HCT116 (cell line): ENCODE measurements around the gene MAP9. TPM values are rescaled to one million over a fixed set of nuclear protein-coding genes. Genes with fewer than 3 reads are reported as not detected.
"Not testable (repeated sequence)": the region's sequence is repeated elsewhere in the genome, so short reads cannot be mapped to it uniquely, and the experiment has no call there.

Source experiments
- ATAC-seq: fragments of 200-7000 bp; cut with Tn5 transposase; 2 replicates; pipeline ENCODE4 v1.9.1; 2020; ENCODE audit warnings: mild to moderate bottlenecking, moderate library complexity
- Bru-seq: library from RNA; stranded (reverse); fragments of 400-500 nt; gene quantifications from one replicate; lab custom pipeline; 2021; lab: Mats Ljungman, UMichigan
- BruChase-seq, 2 experiments: library from RNA; stranded (reverse); fragments of 400-500 nt; gene quantifications; one replicate each; lab custom pipeline; 2021; lab: Mats Ljungman, UMichigan
- BruUV-seq: library from RNA; stranded (reverse); fragments of 400-500 nt; replicated peaks from 2 replicates; lab custom pipeline; 2021; lab: Mats Ljungman, UMichigan
- CTCF ChIA-PET: fragments of 300-600 bp; sonication (Branson Sonifier 250); formaldehyde crosslinking; loops from one replicate; lab custom pipeline; 2021; ENCODE audit warnings: antibody characterized with exemption; lab: Charles Lee
- POLR2A ChIA-PET: fragments of 300-600, 350-600 bp; sonication (Branson Sonifier 250); formaldehyde crosslinking; loops from one replicate; lab custom pipeline; 2021; ENCODE audit warnings: antibody characterized with exemption; lab: Charles Lee
- RAD21 ChIA-PET, 2 experiments: fragments of 300-600 bp; sonication (Branson Sonifier 250); formaldehyde crosslinking; loops; one replicate each; lab custom pipeline; 2023; ENCODE audit warnings: low total read pairs in 2 of 2; ENCODE audit not compliant: uncharacterized antibody in 2 of 2, unreplicated experiment in 2 of 2, low non-redundant PET in 1 of 2; lab: Charles Lee
- DNase-seq: peaks from one replicate; pipeline ENCODE4 v3.0.0-alpha.2; 2010; ENCODE audit warnings: low read depth, low spot score
- H2AFZ ChIP-seq: fragments of 200-600 bp; shearing (Covaris generic), sonication (generic); 2 replicates; pipeline ENCODE4 v1.6.1; 2017; ENCODE audit warnings: low read depth, mixed run types, mixed read lengths, antibody characterized with exemption, low read length; ENCODE audit not compliant: poor library complexity, severe bottlenecking
- H3K27ac ChIP-seq: 2 replicates; pipeline ENCODE4 v1.5.1; 2012; ENCODE audit warnings: low read depth, low read length
- H3K27me3 ChIP-seq: fragments of 200-600 bp; sonication (generic); 2 replicates; pipeline ENCODE4 v1.6.1; 2016; ENCODE audit warnings: mixed run types, low read length, mixed read lengths; ENCODE audit not compliant: insufficient read depth
- H3K36me3 ChIP-seq, 2 experiments: fragments of 200-500 bp in 1 of 2; fragments of 200-600 bp in 1 of 2; sonication (Bioruptor generic) in 1 of 2; sonication (generic) in 1 of 2; 2 replicates each; pipeline versions ENCODE4 v1.5.1 to v1.6.1; 2014 to 2016; ENCODE audit warnings: low read length in 2 of 2, inconsistent platforms in 1 of 2, mixed read lengths in 1 of 2, mixed run types in 1 of 2; ENCODE audit not compliant: insufficient read depth in 2 of 2, control insufficient read depth in 1 of 2
- H3K4me1 ChIP-seq, 2 experiments: fragments of 200-600 bp in 1 of 2; sonication (generic) in 1 of 2; 2 replicates each; pipeline versions ENCODE4 v1.5.1 to v1.6.1; 2012 to 2017; ENCODE audit warnings: low read length in 2 of 2, inconsistent platforms in 1 of 2, mild to moderate bottlenecking in 1 of 2, mixed read lengths in 1 of 2, mixed run types in 1 of 2, moderate library complexity in 1 of 2; ENCODE audit not compliant: insufficient read depth in 2 of 2, control insufficient read depth in 1 of 2
- H3K4me2 ChIP-seq: fragments of 200-600 bp; sonication (generic); 2 replicates; pipeline ENCODE4 v1.6.1; 2017; ENCODE audit warnings: mixed run types, low read length, mixed read lengths
- H3K4me3 ChIP-seq, 2 experiments: fragments of 200-600 bp in 1 of 2; sonication (generic) in 1 of 2; replicated peaks in 1 of 2; 2 replicates each; pipeline ENCODE4 v1.5.1; 2011 to 2016; ENCODE audit warnings: low read length in 2 of 2, control low read depth in 1 of 2, low read depth in 1 of 2, mild to moderate bottlenecking in 1 of 2, mixed read lengths in 1 of 2, mixed run types in 1 of 2
- H3K79me2 ChIP-seq: fragments of 200-600 bp; sonication (generic); 2 replicates; pipeline ENCODE4 v1.6.1; 2017; ENCODE audit warnings: mild to moderate bottlenecking, mixed run types, low read length, moderate library complexity, mixed read lengths; ENCODE audit not compliant: insufficient read depth
- H3K9ac ChIP-seq: fragments of 200-600 bp; sonication (generic); 2 replicates; pipeline ENCODE4 v1.6.1; 2016; ENCODE audit warnings: low read length, mixed read lengths
- H3K9me2 ChIP-seq: fragments of 200-600 bp; sonication (generic), shearing (Covaris generic); 2 replicates; pipeline ENCODE4 v1.6.1; 2017; ENCODE audit warnings: mixed run types, mild to moderate bottlenecking, moderate library complexity; ENCODE audit not compliant: insufficient read depth
- H3K9me3 ChIP-seq, 2 experiments: fragments of 200-500 bp in 1 of 2; fragments of 200-600 bp in 1 of 2; sonication (Bioruptor generic) in 1 of 2; sonication (generic) in 1 of 2; 2 replicates each; pipeline ENCODE4 v1.6.1; 2014 to 2017; ENCODE audit warnings: low read length in 2 of 2, mixed read lengths in 2 of 2, inconsistent platforms in 1 of 2, low read depth in 1 of 2, mild to moderate bottlenecking in 1 of 2, mixed run types in 1 of 2, moderate library complexity in 1 of 2; ENCODE audit not compliant: control insufficient read depth in 1 of 2, insufficient read depth in 1 of 2
- H4K20me1 ChIP-seq: fragments of 200-600 bp; sonication (generic), shearing (Covaris generic); 2 replicates; pipeline ENCODE4 v1.6.1; 2017; ENCODE audit warnings: mixed run types, mild to moderate bottlenecking, moderate library complexity; ENCODE audit not compliant: insufficient read depth
- ATF3 ChIP-seq: IDR thresholded peaks from 2 replicates; pipeline ENCODE4 v1.6.1; 2012
- POLR2A ChIP-seq: IDR thresholded peaks from 2 replicates; pipeline ENCODE4 v1.7.0; 2011; ENCODE audit warnings: borderline replicate concordance; ENCODE audit not compliant: insufficient read depth, insufficient read length; ENCODE audit errors: extremely low read depth
- SP1 ChIP-seq: IDR thresholded peaks from 2 replicates; pipeline ENCODE4 v1.6.1; 2012; ENCODE audit warnings: low read depth
- YY1 ChIP-seq: IDR thresholded peaks from 2 replicates; pipeline ENCODE4 v1.6.1; 2011; ENCODE audit warnings: low read length, low read depth, moderate library complexity, mild to moderate bottlenecking; ENCODE audit not compliant: insufficient replicate concordance; ENCODE audit errors: extremely low read depth
- intact Hi-C: fragments of 100-400 bp; cut with micrococcal nuclease; formaldehyde crosslinking; loops from 2 replicates; pipeline ENCODE4 v1.10.0; 2022
- long read RNA-seq: library from polyadenylated mRNA; unstranded; transcript quantifications from one replicate; pipeline ENCODE4 v2.0.0, GENCODE V29; 2021; ENCODE audit not compliant: unreplicated experiment
- polyA plus RNA-seq: library from polyadenylated mRNA; unstranded; fragments of >200 nt; gene quantifications from 2 replicates; pipeline ENCODE4 v1.2.1, GENCODE V29; 2012; ENCODE audit warnings: missing spikeins
- total RNA-seq: library from RNA; stranded (reverse); gene quantifications from one replicate; pipeline ENCODE4 v1.2.1, GENCODE V29; 2021; ENCODE audit not compliant: unreplicated experiment

The MAP9 gene
- total RNA-seq, result 0.32 TPM
- not detected in 2 replicates for polyA plus RNA-seq
- percentile 3 among the genes with signal in this experiment for Bru-seq, nascent RNA
- BruChase-seq, experiment 1, labeled RNA remaining after a 6-hour chase, result percentile 6 among the genes with signal in this experiment
- percentile 3 among the genes with signal in this experiment for BruChase-seq, experiment 2, labeled RNA remaining after a 2-hour chase
- long read RNA-seq, result 0 reads

DNA sequence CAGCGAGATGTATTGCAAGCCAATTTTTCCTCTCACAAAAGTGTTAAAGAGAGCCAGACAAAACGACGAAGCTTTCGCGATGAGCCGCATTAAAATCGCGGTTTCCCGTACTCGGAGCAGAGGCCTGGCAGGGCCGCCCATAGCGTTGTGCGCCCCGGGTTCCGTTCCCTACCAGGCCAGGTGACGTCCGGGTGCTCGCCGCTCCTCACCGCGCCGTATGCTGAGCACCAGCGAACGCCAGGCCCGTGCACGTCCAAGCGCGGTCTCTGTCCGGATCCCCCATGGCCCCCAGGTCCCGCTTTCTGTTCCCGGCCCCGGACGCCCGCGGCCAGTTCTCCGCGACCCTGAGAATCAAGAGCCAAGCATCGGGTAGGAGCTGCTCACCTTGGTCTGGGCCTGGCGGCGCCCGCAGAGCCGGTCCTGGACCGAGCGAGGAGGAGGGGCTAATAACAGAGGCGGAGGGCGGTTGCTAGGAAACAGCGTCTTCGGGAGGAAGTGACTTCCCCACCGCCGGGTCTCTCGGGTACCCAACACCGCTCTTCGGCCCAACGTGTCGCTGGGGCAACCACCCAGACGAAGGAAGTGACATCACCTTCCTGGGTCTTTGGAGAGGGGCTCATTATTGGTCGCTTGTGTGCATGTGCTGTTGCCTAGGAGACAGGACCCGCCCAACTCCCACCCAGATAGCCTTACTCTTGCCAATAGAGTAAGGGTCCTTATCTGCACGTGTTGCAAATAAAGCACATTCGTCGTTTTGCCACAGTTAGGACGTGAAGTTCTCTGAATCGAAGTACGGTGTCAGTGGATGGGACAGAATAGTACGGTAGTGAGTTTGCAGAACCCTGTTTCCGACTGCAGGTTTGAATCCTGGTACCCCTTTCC lies at the start of gene MAP9:
Gene MAP9 (minus strand): TSS at position 579 of the 882 bp plus-strand sequence. CDS start 1,115 bp downstream, outside the sequence.
- H3K4me2 ChIP-seq, result no peak within 1 kb of the TSS
- H2AFZ ChIP-seq, result no peak within 1 kb of the TSS

DNA sequence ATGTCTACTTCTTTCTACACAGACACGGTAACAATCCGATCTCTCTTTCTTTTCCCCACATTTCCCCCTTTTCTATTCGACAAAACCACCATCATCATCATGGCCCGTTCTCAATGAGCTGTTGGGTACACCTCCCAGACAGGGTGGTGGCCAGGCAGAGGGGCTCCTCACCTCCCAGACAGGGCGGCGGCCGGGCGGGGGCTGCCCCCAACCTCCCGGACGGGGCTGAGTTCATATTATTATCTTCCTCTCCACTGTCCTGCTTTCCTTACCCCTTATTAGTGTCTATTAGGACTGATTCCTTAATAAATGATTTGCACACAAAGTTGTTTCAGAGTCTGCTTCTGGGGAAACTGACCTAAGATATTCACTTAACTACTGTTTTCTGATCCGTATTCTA lies 48.0 kb upstream of the MAP9 start:
- H3K4me2 ChIP-seq, H3K36me3 ChIP-seq, H3K4me1 ChIP-seq, DNase-seq, H3K9me3 ChIP-seq, BruUV-seq, RAD21 ChIA-PET, H3K9me2 ChIP-seq, H3K27ac ChIP-seq, H2AFZ ChIP-seq, POLR2A ChIA-PET, H4K20me1 ChIP-seq, ATAC-seq, CTCF ChIA-PET, H3K4me3 ChIP-seq, H3K9ac ChIP-seq, H3K79me2 ChIP-seq, H3K27me3 ChIP-seq, intact Hi-C loops: not testable (repeated sequence)

More for the DNA sequence above, at the start of gene MAP9:
- ChIA-PET POLR2A (no interaction called here), CTCF (no interaction called here), RAD21 (no interaction called here)
- Histone ChIP-seq H3K4me3 (no peak within 1 kb of the TSS), H3K27ac (no peak within 1 kb of the TSS), H3K79me2 (no peaks in the 10 kb centered on the region), H3K27me3 (no peaks in the 10 kb centered on the region), H3K36me3 (no peaks in the 10 kb centered on the region), H3K9ac (no peak within 1 kb of the TSS), H4K20me1 (no peaks in the 10 kb centered on the region), H3K4me1 (no peaks in the 10 kb centered on the region), H3K9me2 (no peaks in the 10 kb centered on the region), H3K9me3 (no peaks in the 10 kb centered on the region)
- ATAC-seq, result no peak
- intact Hi-C loops, result no loop called here
- DNase-seq, result no peak
- BruUV-seq, result no TSS peak
- no peak for TF ChIP-seq YY1
- TF ChIP-seq SP1, result no peak
- no peak for TF ChIP-seq ATF3
- no peak for TF ChIP-seq POLR2A
